Astrocyte (in vitro differentiated cells and primary cell): ENCODE results near the gene AP3S1.
"Not testable (repeated sequence)": the region's sequence is repeated elsewhere in the genome, so short reads cannot be mapped to it uniquely, and the experiment has no call there.

Experiments used
- EZH2 ChIP-seq: IDR thresholded peaks from 2 replicates; pipeline ENCODE4 v1.6.1; 2012; ENCODE audit warnings: mild to moderate bottlenecking, low read length, inconsistent platforms; ENCODE audit not compliant: insufficient read depth
- TF ChIP-seq, protein P1 (sequence below): IDR thresholded peaks from 2 replicates; pipeline ENCODE4 v1.5.1; 2011; ENCODE audit warnings: low read depth, mild to moderate bottlenecking, inconsistent platforms, low read length, moderate library complexity; ENCODE audit not compliant: insufficient read depth

DNA sequence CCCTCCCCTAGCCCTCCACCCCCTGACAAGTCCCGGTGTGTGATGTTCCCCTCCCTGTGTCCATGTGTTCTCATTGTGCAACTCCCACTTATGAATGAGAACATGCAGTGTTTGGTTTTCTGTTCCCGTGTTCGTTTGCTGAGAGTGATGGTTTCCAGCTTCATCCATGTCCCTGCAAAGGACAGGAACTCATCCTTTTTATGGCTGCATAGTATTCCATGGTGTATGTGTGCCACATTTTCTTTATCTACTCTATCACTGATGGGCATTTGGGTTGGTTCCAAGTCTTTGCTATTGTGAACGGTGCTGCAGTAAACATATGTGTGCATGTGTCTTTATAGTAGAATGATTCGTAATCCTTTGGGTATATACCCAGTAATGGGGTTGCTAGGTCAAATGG, 35.6 kb downstream of the AP3S1 start:
- not testable (repeated sequence) for TF ChIP-seq EZH2
- TF ChIP-seq, protein P1, sequence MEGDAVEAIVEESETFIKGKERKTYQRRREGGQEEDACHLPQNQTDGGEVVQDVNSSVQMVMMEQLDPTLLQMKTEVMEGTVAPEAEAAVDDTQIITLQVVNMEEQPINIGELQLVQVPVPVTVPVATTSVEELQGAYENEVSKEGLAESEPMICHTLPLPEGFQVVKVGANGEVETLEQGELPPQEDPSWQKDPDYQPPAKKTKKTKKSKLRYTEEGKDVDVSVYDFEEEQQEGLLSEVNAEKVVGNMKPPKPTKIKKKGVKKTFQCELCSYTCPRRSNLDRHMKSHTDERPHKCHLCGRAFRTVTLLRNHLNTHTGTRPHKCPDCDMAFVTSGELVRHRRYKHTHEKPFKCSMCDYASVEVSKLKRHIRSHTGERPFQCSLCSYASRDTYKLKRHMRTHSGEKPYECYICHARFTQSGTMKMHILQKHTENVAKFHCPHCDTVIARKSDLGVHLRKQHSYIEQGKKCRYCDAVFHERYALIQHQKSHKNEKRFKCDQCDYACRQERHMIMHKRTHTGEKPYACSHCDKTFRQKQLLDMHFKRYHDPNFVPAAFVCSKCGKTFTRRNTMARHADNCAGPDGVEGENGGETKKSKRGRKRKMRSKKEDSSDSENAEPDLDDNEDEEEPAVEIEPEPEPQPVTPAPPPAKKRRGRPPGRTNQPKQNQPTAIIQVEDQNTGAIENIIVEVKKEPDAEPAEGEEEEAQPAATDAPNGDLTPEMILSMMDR = not testable (repeated sequence)
